Astrocyte of the cerebellum (primary cell): ENCODE results near the gene EIF4G3.

ENCODE experiments used
- DNase-seq: peaks from one replicate; pipeline ENCODE4 v3.0.0-alpha.2; 2011; ENCODE audit warnings: low read depth
- H3K4me3 ChIP-seq: 2 replicates; pipeline ENCODE4 v1.5.1; 2011; ENCODE audit warnings: mild to moderate bottlenecking, low read depth, low read length, moderate library complexity
- in situ Hi-C: cut with HindIII; loops from 2 replicates; pipeline ENCODE4 v1.10.0; 2017; ENCODE audit warnings: low sequenced_read_pairs
- TF ChIP-seq, protein P1 (sequence below): IDR thresholded peaks from 2 replicates; pipeline ENCODE4 v1.5.1; 2012; ENCODE audit warnings: low read length, low read depth, moderate library complexity, mild to moderate bottlenecking; ENCODE audit errors: missing control alignments

Gene EIF4G3

DNA sequence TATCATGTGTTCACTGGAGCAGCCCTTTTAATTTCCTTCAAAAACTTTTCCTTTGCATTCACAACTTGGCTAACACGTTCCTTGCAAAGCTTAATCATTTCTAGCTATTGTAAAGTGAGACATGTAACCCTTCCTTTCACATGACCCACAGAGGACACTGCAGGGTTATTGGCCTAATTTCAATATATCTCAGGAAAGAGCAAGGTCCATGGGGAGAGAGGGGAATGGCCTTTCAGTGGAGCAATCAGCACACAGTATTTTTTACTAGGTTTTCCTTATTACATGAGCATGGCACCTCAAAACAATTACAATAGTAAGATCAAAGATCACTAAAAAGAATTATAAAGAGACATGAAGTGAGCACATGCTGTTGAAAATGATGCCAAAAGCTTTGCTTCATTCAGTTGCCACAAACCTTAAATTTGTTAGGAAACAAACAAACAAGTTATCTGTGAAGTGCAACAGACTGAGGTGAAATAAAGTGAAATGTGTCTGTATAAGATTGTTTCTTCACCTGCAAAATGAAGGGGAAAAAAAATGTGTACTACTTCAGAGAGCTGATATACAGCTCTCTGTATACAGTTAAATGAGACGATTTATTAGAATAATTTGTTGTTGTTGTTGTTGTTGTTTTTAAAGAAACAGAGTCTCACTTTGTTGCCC is 61.5 kb downstream of the EIF4G3 start:
- no peak overlapping the region for H3K4me3 ChIP-seq
- DNase-seq: no peak
- TF ChIP-seq, protein P1, sequence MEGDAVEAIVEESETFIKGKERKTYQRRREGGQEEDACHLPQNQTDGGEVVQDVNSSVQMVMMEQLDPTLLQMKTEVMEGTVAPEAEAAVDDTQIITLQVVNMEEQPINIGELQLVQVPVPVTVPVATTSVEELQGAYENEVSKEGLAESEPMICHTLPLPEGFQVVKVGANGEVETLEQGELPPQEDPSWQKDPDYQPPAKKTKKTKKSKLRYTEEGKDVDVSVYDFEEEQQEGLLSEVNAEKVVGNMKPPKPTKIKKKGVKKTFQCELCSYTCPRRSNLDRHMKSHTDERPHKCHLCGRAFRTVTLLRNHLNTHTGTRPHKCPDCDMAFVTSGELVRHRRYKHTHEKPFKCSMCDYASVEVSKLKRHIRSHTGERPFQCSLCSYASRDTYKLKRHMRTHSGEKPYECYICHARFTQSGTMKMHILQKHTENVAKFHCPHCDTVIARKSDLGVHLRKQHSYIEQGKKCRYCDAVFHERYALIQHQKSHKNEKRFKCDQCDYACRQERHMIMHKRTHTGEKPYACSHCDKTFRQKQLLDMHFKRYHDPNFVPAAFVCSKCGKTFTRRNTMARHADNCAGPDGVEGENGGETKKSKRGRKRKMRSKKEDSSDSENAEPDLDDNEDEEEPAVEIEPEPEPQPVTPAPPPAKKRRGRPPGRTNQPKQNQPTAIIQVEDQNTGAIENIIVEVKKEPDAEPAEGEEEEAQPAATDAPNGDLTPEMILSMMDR: no peak
- in situ Hi-C loops: no loop called here

DNA sequence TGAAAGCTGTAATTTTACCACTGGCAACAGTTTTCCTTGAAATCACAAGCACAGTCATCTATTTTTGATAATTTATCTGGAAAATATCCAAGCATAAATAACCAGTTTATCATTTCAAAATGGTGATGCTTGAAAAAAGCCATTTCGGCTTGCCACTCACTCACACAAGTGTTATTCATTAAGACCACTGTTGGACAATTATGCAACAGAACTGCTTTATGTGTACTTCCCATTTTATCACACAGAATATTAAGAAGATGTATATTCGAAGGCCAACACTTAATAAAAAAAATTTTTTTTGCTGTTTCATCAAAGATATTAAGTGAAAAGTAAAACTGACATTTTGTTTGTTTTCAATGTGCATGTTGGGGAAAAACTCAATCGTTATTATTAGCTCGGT is 62.3 kb downstream of the EIF4G3 start:
- in situ Hi-C loops: no loop called here
- no peak overlapping the region for H3K4me3 ChIP-seq
- TF ChIP-seq, protein P1: no peak
- DNase-seq: no peak

DNA sequence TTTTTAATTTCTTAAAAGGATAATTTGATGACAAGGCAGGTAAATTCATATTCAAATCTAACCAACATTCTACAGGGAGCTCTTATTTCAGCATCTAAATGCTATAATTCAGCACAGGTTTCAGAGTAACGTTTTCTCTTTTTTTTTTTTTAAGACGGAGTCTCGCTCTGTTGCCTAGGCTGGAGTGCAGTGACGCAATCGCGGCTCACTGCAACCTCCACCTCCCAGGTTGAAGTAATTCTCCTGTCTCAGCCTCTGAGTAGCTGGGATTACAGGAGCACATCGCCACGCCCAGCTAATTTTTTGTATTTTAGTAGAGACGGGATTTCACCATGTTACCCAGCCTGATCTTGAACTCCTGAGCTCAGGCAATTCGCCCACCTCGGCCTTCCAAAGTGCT is 66.5 kb downstream of the EIF4G3 start:
- no peak for DNase-seq
- no peak overlapping the region for H3K4me3 ChIP-seq
- in situ Hi-C loops: no loop called here
- TF ChIP-seq, protein P1: no peak

DNA sequence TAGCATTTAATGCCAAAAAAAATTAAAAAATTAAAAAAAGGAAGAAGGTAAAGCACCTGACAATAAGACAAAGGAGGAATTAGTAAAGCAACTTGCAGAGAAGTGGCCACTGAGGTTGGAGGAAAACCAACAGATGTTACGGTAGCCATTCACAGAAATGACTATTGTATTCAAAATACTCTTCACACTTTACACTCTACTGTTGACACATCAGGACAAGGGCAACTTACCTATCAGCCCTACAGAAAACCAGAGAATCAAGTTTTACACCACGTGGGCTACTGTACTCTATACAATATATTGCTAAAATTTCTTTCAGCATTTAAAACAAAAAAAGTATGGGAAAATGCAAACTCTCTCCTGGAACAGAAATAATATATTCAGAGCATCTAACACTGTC is 70.0 kb downstream of the EIF4G3 start:
- DNase-seq: no peak
- TF ChIP-seq, protein P1: no peak
- no peak overlapping the region for H3K4me3 ChIP-seq
- in situ Hi-C loops: no loop called here

DNA sequence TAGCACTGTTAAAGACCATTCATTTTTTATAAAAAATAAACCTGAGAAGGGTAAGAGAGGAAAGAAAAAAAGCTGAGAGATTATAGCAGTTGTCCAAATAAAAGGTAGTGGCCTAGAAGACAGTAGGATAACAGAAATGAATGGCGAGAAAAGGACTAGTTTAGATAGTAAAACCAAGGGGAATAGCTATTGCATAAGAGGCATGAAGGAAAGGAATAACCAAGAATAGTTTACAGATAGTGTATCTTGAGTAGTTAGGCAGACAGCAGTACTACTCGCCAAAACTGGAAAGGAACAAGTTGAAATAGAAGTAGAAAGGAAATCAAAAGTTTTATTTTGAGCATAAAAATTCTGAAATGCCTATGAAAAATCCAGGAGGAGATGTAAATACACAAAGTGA is 70.5 kb downstream of the EIF4G3 start:
- TF ChIP-seq, protein P1: no peak
- no peak overlapping the region for H3K4me3 ChIP-seq
- DNase-seq: no peak
- in situ Hi-C loops: no loop called here

DNA sequence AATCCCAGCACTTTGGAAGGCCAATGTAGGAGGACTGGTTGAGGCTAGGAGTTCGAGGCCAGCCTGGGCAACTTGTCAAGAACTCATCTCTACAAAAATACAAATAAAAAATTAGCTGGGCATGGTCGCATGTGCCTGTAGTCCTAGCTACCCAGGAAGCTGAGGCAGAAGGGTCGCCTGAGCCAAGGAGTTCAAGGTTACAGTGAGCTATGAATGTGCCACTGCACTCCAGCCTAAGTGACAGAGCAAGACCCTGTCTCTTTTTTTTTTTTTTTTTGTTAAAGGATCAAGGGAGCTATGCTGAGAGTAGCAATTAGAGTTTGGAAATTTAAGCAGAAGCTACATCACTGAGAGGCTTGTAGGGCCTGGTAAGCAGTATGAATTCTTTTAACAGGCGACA is 70.9 kb downstream of the EIF4G3 start:
- H3K4me3 ChIP-seq: no peak overlapping the region
- in situ Hi-C loops: no loop called here
- no peak for DNase-seq
- TF ChIP-seq, protein P1: no peak
